Progenitor cell of endocrine pancreas (in vitro differentiated cells): ENCODE results near the gene CEP89. TPM values are rescaled to one million over a fixed set of nuclear protein-coding genes. Genes with fewer than 3 reads are reported as not detected.

ENCODE experiments used
- DNase-seq: peaks from one replicate; pipeline ENCODE4 v3.0.0; 2021; ENCODE audit warnings: low spot score; ENCODE audit not compliant: unreplicated experiment
- H3K27ac Mint-ChIP-seq: 2 replicates; pipeline ENCODE4 v1.8.0; 2021; ENCODE audit warnings: mild to moderate bottlenecking, moderate library complexity, mixed read lengths
- H3K27me3 Mint-ChIP-seq: 2 replicates; pipeline ENCODE4 v1.8.0; 2021; ENCODE audit warnings: mixed read lengths
- H3K36me3 Mint-ChIP-seq: 2 replicates; pipeline ENCODE4 v1.8.0; 2022; ENCODE audit warnings: mixed read lengths; ENCODE audit not compliant: insufficient read depth
- H3K4me1 Mint-ChIP-seq: 2 replicates; pipeline ENCODE4 v1.8.0; 2021; ENCODE audit warnings: low read depth, mixed read lengths
- H3K4me3 Mint-ChIP-seq: 2 replicates; pipeline ENCODE4 v1.8.0; 2021; ENCODE audit warnings: low read depth, mild to moderate bottlenecking, moderate library complexity, mixed read lengths
- H3K9me3 Mint-ChIP-seq: 2 replicates; pipeline ENCODE4 v1.8.0; 2021; ENCODE audit warnings: low read depth, mixed read lengths
- CTCF ChIP-seq: fragments of 200-600 bp; sonication (generic); IDR thresholded peaks from one replicate; pipeline ENCODE4 v1.5.0; 2021; ENCODE audit warnings: antibody characterized with exemption, mild to moderate bottlenecking; ENCODE audit not compliant: unreplicated experiment
- total RNA-seq: library from RNA; stranded (reverse); gene quantifications from 2 replicates; pipeline ENCODE4 v1.2.1, GENCODE V29; 2021

The CEP89 gene
- total RNA-seq, 1 donor from 2014 or later = 47.3 TPM

GRCh38 chr19:32921624-32922023, 50.1 kb downstream of the CEP89 start:
- no peak for DNase-seq
- no peaks in the 10 kb centered on the region for H3K27me3 Mint-ChIP-seq
- peaks cover 12% of the 10 kb centered on the region for H3K36me3 Mint-ChIP-seq
- H3K27ac Mint-ChIP-seq = no peak overlapping the region
- no peak for TF ChIP-seq CTCF
- H3K9me3 Mint-ChIP-seq = no peaks in the 10 kb centered on the region
- no peak overlapping the region for H3K4me3 Mint-ChIP-seq
- no peaks in the 10 kb centered on the region for H3K4me1 Mint-ChIP-seq

GRCh38 chr19:32919365-32919764, 52.4 kb downstream of the CEP89 start:
- no peaks in the 10 kb centered on the region for H3K9me3 Mint-ChIP-seq
- peaks cover 14% of the 10 kb centered on the region for H3K36me3 Mint-ChIP-seq
- H3K4me3 Mint-ChIP-seq = no peak overlapping the region
- no peaks in the 10 kb centered on the region for H3K4me1 Mint-ChIP-seq
- no peak overlapping the region for H3K27ac Mint-ChIP-seq
- TF ChIP-seq CTCF = no peak
- DNase-seq = no peak
- no peaks in the 10 kb centered on the region for H3K27me3 Mint-ChIP-seq

GRCh38 chr19:32917616-32917996, 54.2 kb downstream of the CEP89 start:
- Mint-ChIP-seq H3K36me3 (peaks cover 12% of the 10 kb centered on the region), H3K9me3 (no peaks in the 10 kb centered on the region), H3K27me3 (no peaks in the 10 kb centered on the region), H3K4me1 (no peaks in the 10 kb centered on the region), H3K4me3 (no peak overlapping the region), H3K27ac (no peak overlapping the region)
- TF ChIP-seq CTCF = no peak
- DNase-seq = no peak

- Mint-ChIP-seq H3K4me1 (no peaks in the 10 kb centered on the region), H3K4me3 (no peak overlapping the region), H3K27ac (no peak overlapping the region), H3K27me3 (no peaks in the 10 kb centered on the region), H3K36me3 (peaks cover 13% of the 10 kb centered on the region), H3K9me3 (no peaks in the 10 kb centered on the region)
- no peak for DNase-seq
- no peak for TF ChIP-seq CTCF
Observed at GRCh38 chr19:32916969-32917615, 54.7 kb downstream of the CEP89 start.

- H3K4me3 Mint-ChIP-seq = no peak overlapping the region
- DNase-seq = no peak
Observed at GRCh38 chr19:32914879-32915660, 56.7 kb downstream of the CEP89 start.

More at GRCh38 chr19:32914879-32915660, 56.7 kb downstream of the CEP89 start:
- Mint-ChIP-seq H3K36me3 (peaks cover 14% of the 10 kb centered on the region), H3K9me3 (no peaks in the 10 kb centered on the region), H3K27me3 (no peaks in the 10 kb centered on the region), H3K27ac (no peak overlapping the region), H3K4me1 (no peaks in the 10 kb centered on the region)
- no peak for TF ChIP-seq CTCF
